ENCODE measurements around the gene AAGAB. TPM values are rescaled to one million over a fixed set of nuclear protein-coding genes. Genes with fewer than 3 reads are reported as not detected.
"Not testable (repeated sequence)": the region's sequence is repeated elsewhere in the genome, so short reads cannot be mapped to it uniquely, and the experiment has no call there.

AAGAB gene
- total RNA-seq, 1 experiment from 2014 or later = 40.1 TPM

- not testable (repeated sequence) for H2BK20ac ChIP-seq (ENCODE audit: low read depth, low read length, poor library complexity, severe bottlenecking); H2BK5ac ChIP-seq (ENCODE audit: insufficient read length, low read length); H3K79me1 ChIP-seq (ENCODE audit: insufficient read depth, low read depth, low read length, poor library complexity, severe bottlenecking); H3K27ac ChIP-seq (ENCODE audit: insufficient read length, low read depth, low read length); H3K9ac ChIP-seq (ENCODE audit: extremely low read depth, insufficient read length, low read length); DNase-seq; H2BK120ac ChIP-seq (ENCODE audit: low read depth, low read length, poor library complexity, severe bottlenecking); H4K91ac ChIP-seq (ENCODE audit: insufficient read length, low read depth, low read length); H2BK12ac ChIP-seq (ENCODE audit: insufficient read length, low read depth, low read length); H3K27me3 Mint-ChIP-seq (ENCODE audit: low read depth); H3K4me2 ChIP-seq (ENCODE audit: insufficient read depth, insufficient read length, low read length); H3T11ph ChIP-seq (ENCODE audit: low read length); H3K36me3 Mint-ChIP-seq (ENCODE audit: insufficient read depth in 1 of 3, low read depth in 3 of 3); H3K9me3 ChIP-seq (ENCODE audit: control insufficient read depth, low read depth, low read length); H3K4me1 ChIP-seq (ENCODE audit: insufficient read depth, low read length); H2AK5ac ChIP-seq (ENCODE audit: insufficient read length, low read length); H3K27me3 ChIP-seq (ENCODE audit: insufficient read depth, low read length); H3K27ac Mint-ChIP-seq; H2BK15ac ChIP-seq (ENCODE audit: low read depth, low read length); H3K56ac ChIP-seq (ENCODE audit: insufficient read length, low read depth, low read length); H4K8ac ChIP-seq (replicated peaks; ENCODE audit: insufficient read length, low read depth, low read length); H4K5ac ChIP-seq (ENCODE audit: insufficient read length, low read depth, low read length); H3K23ac ChIP-seq (ENCODE audit: insufficient read length, low read depth, low read length); H2AFZ ChIP-seq (ENCODE audit: low read length); H3K14ac ChIP-seq (ENCODE audit: insufficient read depth, low read length); H3K4me3 Mint-ChIP-seq; H3K79me2 ChIP-seq (ENCODE audit: insufficient read depth, low read length); H4K20me1 ChIP-seq (ENCODE audit: control insufficient read depth, insufficient read depth, insufficient read length); H3K4ac ChIP-seq (ENCODE audit: low read depth, low read length); H3K23me2 ChIP-seq (ENCODE audit: insufficient read length, low read depth, low read length, poor library complexity, severe bottlenecking); H3K18ac ChIP-seq (ENCODE audit: insufficient read length, low read depth, low read length)
- peaks cover 4 to 10% of the 10 kb centered on the region in 2 experiments; a peak in 4 of 5 replicates for H3K9me3 Mint-ChIP-seq
- H3K4me1 Mint-ChIP-seq = peaks cover 11 to 15% of the 10 kb centered on the region in 2 experiments
Observed at GRCh38 chr15:67285625-67286024, 31.2 kb upstream of the AAGAB start.
